H1 (cell line): ENCODE data around the gene CFAP54. TPM values are rescaled to one million over a fixed set of nuclear protein-coding genes. Genes with fewer than 3 reads are reported as not detected.

Experiments used
- CTCF ChIA-PET: fragments of 300-600 bp; sonication (Branson Sonifier 250); formaldehyde crosslinking; loops from one replicate; lab custom pipeline; 2021; ENCODE audit not compliant: partially characterized antibody; lab: Charles Lee
- POLR2A ChIA-PET: fragments of 300-600 bp; sonication (Branson Sonifier 250); formaldehyde crosslinking; loops from one replicate; lab custom pipeline; 2021; ENCODE audit warnings: inconsistent platforms; ENCODE audit not compliant: partially characterized antibody; lab: Charles Lee
- DNase-seq, 2 experiments: peaks; one replicate each; pipeline versions ENCODE4 v3.0.0 to v3.0.0-alpha.2; 2010 to 2022; ENCODE audit warnings: low spot score in 2 of 2, low read depth in 1 of 2, mixed read lengths in 1 of 2
- FAIRE-seq: peaks from 2 replicates; lab custom pipeline; 2011; peaks lifted over from hg19 to GRCh38; lab: Jason Lieb, UNC
- H2AFZ ChIP-seq: 2 replicates; pipeline ENCODE4 v1.8.1; 2012; ENCODE audit warnings: low read length, inconsistent platforms
- H2AK5ac ChIP-seq: 2 replicates; pipeline ENCODE4 v1.6.1; 2013; ENCODE audit warnings: low read depth, low read length
- H2BK120ac ChIP-seq: replicated peaks from 2 replicates; pipeline ENCODE3; 2013; ENCODE audit warnings: low read depth, low read length, inconsistent platforms
- H2BK12ac ChIP-seq: 2 replicates; pipeline ENCODE4 v1.6.1; 2013; ENCODE audit warnings: low read depth, low read length
- H2BK15ac ChIP-seq: 2 replicates; pipeline ENCODE4 v1.6.1; 2013; ENCODE audit warnings: low read length
- H2BK20ac ChIP-seq: 2 replicates; pipeline ENCODE4 v1.6.1; 2013; ENCODE audit warnings: low read length
- H2BK5ac ChIP-seq: 2 replicates; pipeline ENCODE4 v1.6.1; 2013; ENCODE audit warnings: low read depth, low read length
- H3K14ac ChIP-seq: 2 replicates; pipeline ENCODE4 v1.6.1; 2013; ENCODE audit warnings: inconsistent platforms; ENCODE audit not compliant: insufficient read length
- H3K18ac ChIP-seq: 2 replicates; pipeline ENCODE4 v1.6.1; 2013; ENCODE audit warnings: low read length; ENCODE audit errors: extremely low read depth
- H3K23ac ChIP-seq: 2 replicates; pipeline ENCODE4 v1.6.1; 2013; ENCODE audit warnings: inconsistent platforms; ENCODE audit not compliant: insufficient read length
- H3K23me2 ChIP-seq: 2 replicates; pipeline ENCODE4 v1.6.1; 2013; ENCODE audit warnings: low read depth, low read length
- H3K27ac ChIP-seq: 2 replicates; pipeline ENCODE4 v1.6.1; 2011; ENCODE audit warnings: low read depth, low read length, inconsistent platforms
- H3K27me3 ChIP-seq, 4 experiments: replicated peaks in 1 of 4; 1 replicate in 1 of 4; 2 replicates in 3 of 4; pipeline versions ENCODE4 v1.6.1 to v1.8.1; 2011 to 2013; ENCODE audit warnings: low read length in 3 of 4, mild to moderate bottlenecking in 3 of 4, inconsistent platforms in 2 of 4, mixed read lengths in 2 of 4, moderate library complexity in 1 of 4; ENCODE audit not compliant: control insufficient read depth in 3 of 4, insufficient read depth in 3 of 4; ENCODE audit errors: extremely low read depth in 1 of 4
- H3K36me3 ChIP-seq, 4 experiments: 2 replicates each; pipeline versions ENCODE4 v1.6.1 to v1.8.1; 2011 to 2013; ENCODE audit warnings: mild to moderate bottlenecking in 4 of 4, low read length in 3 of 4, moderate library complexity in 2 of 4, control low read depth in 1 of 4, inconsistent platforms in 1 of 4; ENCODE audit not compliant: insufficient read depth in 4 of 4, control insufficient read depth in 2 of 4
- H3K4ac ChIP-seq: replicated peaks from 2 replicates; pipeline ENCODE3; 2013; ENCODE audit warnings: low read length, low read depth, mixed read lengths, inconsistent platforms; ENCODE audit not compliant: insufficient read length
- H3K4me1 ChIP-seq, 4 experiments: replicated peaks in 1 of 4; 1 replicate in 1 of 4; 2 replicates in 3 of 4; pipeline versions ENCODE4 v1.6.1 to v1.8.1; 2011 to 2013; ENCODE audit warnings: low read length in 3 of 4, inconsistent platforms in 2 of 4, mixed read lengths in 1 of 4; ENCODE audit not compliant: insufficient read depth in 4 of 4, control insufficient read depth in 3 of 4
- H3K4me2 ChIP-seq, 2 experiments: 2 replicates each; pipeline versions ENCODE4 v1.6.1 to v1.8.1; 2011 to 2013; ENCODE audit warnings: low read depth in 2 of 2, low read length in 2 of 2, control low read depth in 1 of 2, inconsistent platforms in 1 of 2, mild to moderate bottlenecking in 1 of 2; ENCODE audit not compliant: insufficient read depth in 1 of 2
- H3K4me3 ChIP-seq, 4 experiments: fragments of 200-600, 300-600 bp in 1 of 4; sonication (generic), shearing (Covaris generic), sonication (Bioruptor Twin) in 1 of 4; 2 replicates each; pipeline versions ENCODE4 v1.5.1 to v1.8.1; 2011 to 2016; ENCODE audit warnings: low read length in 4 of 4, low read depth in 3 of 4, control low read depth in 2 of 4, inconsistent platforms in 2 of 4, mild to moderate bottlenecking in 2 of 4, mixed read lengths in 1 of 4, moderate library complexity in 1 of 4; ENCODE audit not compliant: insufficient read depth in 2 of 4; ENCODE audit errors: extremely low read depth in 1 of 4
- H3K56ac ChIP-seq: replicated peaks from 2 replicates; pipeline ENCODE3; 2013; ENCODE audit warnings: low read depth, mild to moderate bottlenecking, mixed read lengths, low read length, inconsistent platforms; ENCODE audit not compliant: insufficient read length
- H3K79me1 ChIP-seq: 2 replicates; pipeline ENCODE4 v1.6.1; 2013; ENCODE audit warnings: low read depth, low read length, control low read depth
- H3K79me2 ChIP-seq, 2 experiments: 2 replicates each; pipeline versions ENCODE4 v1.6.1 to v1.8.1; 2012 to 2013; ENCODE audit warnings: low read length in 2 of 2, mild to moderate bottlenecking in 2 of 2, inconsistent platforms in 1 of 2; ENCODE audit not compliant: insufficient read depth in 2 of 2, control insufficient read depth in 1 of 2
- H3K9ac ChIP-seq, 4 experiments: replicated peaks in 1 of 4; 1 replicate in 1 of 4; 2 replicates in 3 of 4; pipeline versions ENCODE4 v1.6.1 to v1.8.1; 2011 to 2013; ENCODE audit warnings: low read depth in 3 of 4, low read length in 3 of 4, control low read depth in 2 of 4, mild to moderate bottlenecking in 2 of 4, moderate library complexity in 2 of 4, inconsistent platforms in 1 of 4; ENCODE audit errors: extremely low read depth in 1 of 4
- H3K9me3 ChIP-seq, 2 experiments: 2 replicates each; pipeline versions ENCODE4 v1.6.1 to v1.8.1; 2012 to 2013; ENCODE audit warnings: mild to moderate bottlenecking in 2 of 2, moderate library complexity in 2 of 2, control low read depth in 1 of 2, inconsistent platforms in 1 of 2, low read depth in 1 of 2, low read length in 1 of 2, mixed read lengths in 1 of 2; ENCODE audit not compliant: insufficient read depth in 2 of 2
- H4K20me1 ChIP-seq, 2 experiments: replicated peaks in 1 of 2; 2 replicates each; pipeline versions ENCODE3 to v1.8.1; 2011 to 2013; ENCODE audit warnings: inconsistent platforms in 2 of 2, low read length in 2 of 2, mild to moderate bottlenecking in 1 of 2; ENCODE audit not compliant: insufficient read depth in 2 of 2, control insufficient read depth in 1 of 2
- H4K5ac ChIP-seq: 2 replicates; pipeline ENCODE4 v1.6.1; 2013; ENCODE audit warnings: low read length, low read depth, mixed read lengths, inconsistent platforms; ENCODE audit not compliant: insufficient read length
- H4K8ac ChIP-seq: 2 replicates; pipeline ENCODE4 v1.8.0; 2013; ENCODE audit warnings: mild to moderate bottlenecking, moderate library complexity, low read length, inconsistent platforms; ENCODE audit not compliant: insufficient read depth; ENCODE audit errors: extremely low read depth
- H4K91ac ChIP-seq: replicated peaks from 2 replicates; pipeline ENCODE3; 2013; ENCODE audit warnings: low read length, mixed read lengths, inconsistent platforms; ENCODE audit not compliant: insufficient read length
- CTCF ChIP-seq, 3 experiments: IDR thresholded peaks; 1 replicate in 2 of 3; 2 replicates in 1 of 3; pipeline versions ENCODE4 v1.5.1 to v1.6.1; 2011; ENCODE audit warnings: low read length in 3 of 3, mild to moderate bottlenecking in 3 of 3, inconsistent platforms in 2 of 3, low read depth in 1 of 3, moderate library complexity in 1 of 3; ENCODE audit not compliant: insufficient read depth in 1 of 3; ENCODE audit errors: control extremely low read depth in 1 of 3
- E2F6 ChIP-seq: IDR thresholded peaks from 2 replicates; pipeline ENCODE4 v1.6.1; 2012; ENCODE audit warnings: inconsistent platforms
- EZH2 ChIP-seq: fragments of 200-600 bp; sonication (generic); IDR thresholded peaks from 2 replicates; pipeline ENCODE4 v1.7.1; 2012; ENCODE audit warnings: low read depth, mild to moderate bottlenecking, moderate library complexity, low read length, inconsistent platforms; ENCODE audit not compliant: severe bottlenecking
- NRF1 ChIP-seq: IDR thresholded peaks from 2 replicates; pipeline ENCODE4 v1.6.1; 2011; ENCODE audit warnings: mild to moderate bottlenecking, low read depth, low read length, improper control_type of control experiment
- POLR2A ChIP-seq, 2 experiments: IDR thresholded peaks; 1 replicate in 1 of 2; 2 replicates in 1 of 2; pipeline ENCODE4 v1.6.1; 2011; ENCODE audit warnings: low read depth in 2 of 2, low read length in 2 of 2, mild to moderate bottlenecking in 2 of 2; ENCODE audit errors: control extremely low read depth in 1 of 2
- SIN3A ChIP-seq, 2 experiments: IDR thresholded peaks in 1 of 2; conservative IDR thresholded peaks in 1 of 2; 2 replicates each; pipeline ENCODE4 v1.6.1; 2011 to 2012; ENCODE audit warnings: low read length in 2 of 2, improper control_type of control experiment in 1 of 2, low read depth in 1 of 2, mild to moderate bottlenecking in 1 of 2
- TAF1 ChIP-seq: IDR thresholded peaks from 2 replicates; pipeline ENCODE4 v1.6.1; 2011; ENCODE audit warnings: mild to moderate bottlenecking, low read depth, low read length
- WGBS, 2 experiments: shearing (Covaris generic) in 1 of 2; methylation state at CpG; one replicate each; pipeline versions ENCODE4 v1.1.6 to v1.1.7; 2013 to 2015; ENCODE audit warnings: low lambda C conversion rate in 2 of 2, mixed read lengths in 2 of 2, inconsistent platforms in 1 of 2, low coverage in 1 of 2, missing lambda C conversion rate in 1 of 2; ENCODE audit not compliant: insufficient replicate concordance in 2 of 2, insufficient coverage in 1 of 2, insufficient read length in 1 of 2; ENCODE audit errors: extremely low coverage in 1 of 2, missing lambda C conversion rate in 1 of 2; 5-methylcytosine and 5-hydroxymethylcytosine counted together
- polyA plus RNA-seq, 7 experiments: library from polyadenylated mRNA; depleted of rRNA in 3 of 7; stranded (reverse) in 5 of 7; unstranded in 2 of 7; fragments of >200 nt in 5 of 7; fragments of 200-250 nt in 2 of 7; gene quantifications; 1 replicate in 5 of 7; 2 replicates in 1 of 7; 4 replicates in 1 of 7; pipeline versions ENCODE4 v1.2.1 to v1.2.3, GENCODE V29; 2011 to 2013; ENCODE audit warnings: missing spikeins in 2 of 7, mixed read lengths in 2 of 7
- total RNA-seq: library from RNA; stranded (reverse); fragmentation: NEBNext Ultra II Directional; extraction: Animal tissue kit (Norgen Biotek cat#: 25700); gene quantifications from 2 replicates; pipeline ENCODE4 v1.2.1, GENCODE V29; 2021

Gene CFAP54
- total and polyA plus RNA-seq, 2 of the 8 experiments (the other 6 are each of a cell fraction or from before 2014, with no cell fraction given) = 0.17 to 0.33 TPM

DNA sequence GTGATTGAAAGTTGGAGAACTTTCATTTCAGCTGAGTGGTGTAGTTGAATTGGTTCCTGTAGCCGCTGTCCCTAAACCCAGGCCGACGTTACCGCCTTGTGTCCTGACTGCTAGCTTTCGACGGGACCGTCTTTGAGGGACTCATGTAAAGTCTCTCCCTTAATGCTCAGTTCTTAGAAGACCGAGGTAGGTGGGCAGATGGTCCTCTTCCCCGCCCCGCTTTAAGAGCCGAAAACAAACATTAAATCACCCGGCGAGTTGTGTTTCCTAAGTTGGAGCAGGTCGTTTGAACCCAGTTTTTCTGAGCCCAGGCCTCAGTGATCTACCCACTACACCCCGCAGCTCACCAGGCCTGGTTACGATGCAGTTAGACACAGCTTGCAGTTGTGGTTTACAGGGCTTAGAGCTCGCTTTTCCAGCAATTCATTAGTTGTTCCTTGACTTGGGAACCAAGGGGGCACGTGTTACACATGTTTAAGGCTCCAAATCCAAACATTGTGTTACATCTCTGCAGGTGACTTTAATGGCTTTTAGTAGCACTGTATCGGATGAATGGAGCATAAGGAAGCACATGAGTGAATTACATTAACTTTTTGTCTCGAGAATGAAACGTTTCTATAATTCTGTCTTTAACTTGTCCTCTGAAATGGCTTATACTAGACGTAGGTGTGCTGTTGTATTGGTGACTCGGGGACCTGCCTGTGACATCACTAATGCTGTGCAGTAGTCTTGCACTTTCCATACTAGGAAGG is 418.5 kb downstream of the CFAP54 start:
- Histone ChIP-seq H4K20me1 (no peaks in the 10 kb centered on the region), H2AFZ (peak overlapping the region; percentile 98)
- no peak for FAIRE-seq
- TF ChIP-seq EZH2 (peak; percentile 11), POLR2A (IDR thresholded peaks at IDR 0.05; ENCODE audit: control extremely low read depth in 1 of 2, low read depth in 2 of 2, low read length in 2 of 2) (no peak), TAF1 (0 out of 2 replicates have a peak, but pooled peaks have one; percentile 0), SIN3A (conservative IDR thresholded peaks at IDR 0.05 in 1 of 2, IDR thresholded peaks at IDR 0.05 in 1 of 2; ENCODE audit: low read depth in 1 of 2, low read length in 2 of 2) (no peak), NRF1 (no peak), CTCF (IDR thresholded peaks at IDR 0.05; ENCODE audit: control extremely low read depth in 1 of 3, insufficient read depth in 1 of 3, low read depth in 1 of 3, low read length in 3 of 3) (no peak), E2F6 (peak; percentile 21; the same call in 1 of the 2 replicates)
- TF ChIP-seq, all 59 proteins: peak for 3
- ChIA-PET POLR2A (interaction anchor here (0.7 to 1.4 kb wide), 3 partner anchors 9 to 11 kb away, joined by 3 read pairs; no protein-coding TSS in a partner anchor), CTCF (interaction anchor here (0.6 kb wide), 1 partner anchor 202 kb away, joined by 5 read pairs; no protein-coding TSS in a partner anchor)
- no peak overlapping the region for H4K91ac ChIP-seq
- H3K4ac ChIP-seq = no peak overlapping the region
- DNase-seq = peak in 1 of 2 experiments; percentile 52
- H3K4me1 ChIP-seq = peaks cover 2 to 9% (median 3%) of the 10 kb centered on the region in 4 experiments; a peak in 5 of 7 replicates
- peak overlapping the region in 3 of 4 experiments; percentile 64 to 79 (median 65); a peak in 6 of 7 replicates for H3K9ac ChIP-seq
- peak overlapping the region; percentile 55; the same call in 1 of the 2 replicates for H2AK5ac ChIP-seq
- no peak overlapping the region for H4K8ac ChIP-seq
- H4K5ac ChIP-seq = peak overlapping the region; percentile 55
- H3K36me3 ChIP-seq = peaks cover 0 to 6% (median 0%) of the 10 kb centered on the region in 4 experiments; a peak in 1 of 8 replicates
- H3K79me2 ChIP-seq = peaks cover 0 to 36% of the 10 kb centered on the region in 2 experiments; a peak in 3 of 4 replicates
- 22% methylated on average over 23 of the region's 23 CpGs; no CpG with 5 or more reads in 1 of the 2 experiments for WGBS, 2 experiments
- H3K23me2 ChIP-seq = peaks cover 12% of the 10 kb centered on the region; the same call in 1 of the 2 replicates
- no peak overlapping the region for H2BK15ac ChIP-seq
- no peaks in the 10 kb centered on the region for H3K9me3 ChIP-seq
- peak overlapping the region; percentile 90 for H3K18ac ChIP-seq
- H3K27ac ChIP-seq = peak overlapping the region; percentile 59
- no peak overlapping the region for H2BK120ac ChIP-seq
- H3K4me2 ChIP-seq = peak overlapping the region; percentile 86 to 98
- H3K14ac ChIP-seq = no peak overlapping the region
- H3K27me3 ChIP-seq = peaks cover 0 to 1% (median 0%) of the 10 kb centered on the region in 4 experiments; a peak in 1 of 7 replicates
- peak overlapping the region; percentile 60 to 93 (median 78) for H3K4me3 ChIP-seq
- 0 out of 2 replicates have a peak overlapping the region, but pooled peaks have one; percentile 14 for H2BK5ac ChIP-seq
- H2BK12ac ChIP-seq = peak overlapping the region; percentile 6; the same call in 1 of the 2 replicates
- no peaks in the 10 kb centered on the region for H3K79me1 ChIP-seq
- H3K56ac ChIP-seq = peak overlapping the region; percentile 26
- no peak overlapping the region for H2BK20ac ChIP-seq
- peak overlapping the region; percentile 37 for H3K23ac ChIP-seq
